GM21515 (cell line): Measurements from ENCODE around the gene TMOD1.
A peak's percentile ranks its signal among the peaks of the same experiment; 100 is the strongest.
"Not testable (repeated sequence)": the region's sequence is repeated elsewhere in the genome, so short reads cannot be mapped to it uniquely, and the experiment has no call there.

ENCODE experiments used
- ATAC-seq: cut with Tn5 transposase; IDR thresholded peaks from one replicate; pipeline ENCODE4 v1.9.1; 2021; ENCODE audit not compliant: unreplicated experiment

The TMOD1 gene

DNA sequence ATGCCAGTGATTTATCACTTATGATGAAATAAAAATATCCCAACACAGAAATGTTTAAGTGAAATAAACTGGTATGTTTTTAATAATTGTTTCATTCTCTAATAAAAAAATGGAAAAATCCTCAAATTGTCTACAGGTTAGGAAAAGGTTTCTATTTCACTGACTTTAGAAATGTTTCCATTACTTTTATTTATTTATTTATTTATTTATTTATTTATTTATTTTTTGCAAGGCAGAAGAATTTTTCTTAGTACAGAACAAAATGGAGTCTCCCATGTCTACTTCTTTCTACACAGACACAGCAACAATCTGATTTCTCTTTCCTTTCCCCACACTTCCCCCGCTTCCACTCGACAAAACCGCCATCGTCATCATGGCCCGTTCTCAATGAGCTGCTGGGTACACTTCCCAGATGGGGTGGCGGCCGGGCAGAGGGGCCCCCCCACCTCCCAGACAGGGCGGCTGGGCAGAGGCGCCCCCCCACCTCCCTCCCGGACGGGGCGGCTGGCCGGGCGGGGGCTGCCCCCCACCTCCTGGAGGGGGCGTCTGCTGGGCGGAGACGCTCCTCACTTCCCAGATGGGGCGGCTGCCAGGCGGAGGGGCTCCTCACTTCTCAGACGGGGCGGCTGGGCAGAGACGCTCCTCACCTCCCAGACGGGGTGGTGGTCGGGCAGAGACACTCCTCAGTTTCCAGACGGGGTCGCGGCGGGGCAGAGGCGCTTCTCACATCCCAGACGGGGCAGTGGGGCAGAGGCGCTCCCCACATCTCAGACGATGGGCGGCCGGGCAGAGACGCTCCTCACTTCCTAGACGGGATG, 3.7 kb upstream of the TMOD1 start:
- not testable (repeated sequence) for ATAC-seq

DNA sequence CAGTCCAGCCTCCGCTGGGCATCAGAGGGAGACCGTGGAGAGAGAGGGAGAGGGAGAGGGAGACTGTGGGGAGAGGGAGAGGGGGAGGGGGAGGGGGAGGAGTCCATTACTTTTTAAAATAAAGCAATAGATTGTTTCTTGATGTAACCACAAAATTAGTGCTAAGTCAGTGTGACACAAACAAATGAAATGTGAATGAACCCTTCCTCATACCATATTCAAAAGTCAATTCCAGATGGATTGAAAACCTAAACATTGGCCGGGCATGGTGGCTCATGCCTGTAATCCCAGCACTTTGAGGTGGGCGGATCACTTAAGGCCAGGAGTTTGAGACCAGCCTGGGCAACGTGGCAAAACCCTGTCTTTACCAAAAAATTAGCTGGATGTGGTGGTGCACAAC, 2.6 kb upstream of the TMOD1 start:
- not testable (repeated sequence) for ATAC-seq

DNA sequence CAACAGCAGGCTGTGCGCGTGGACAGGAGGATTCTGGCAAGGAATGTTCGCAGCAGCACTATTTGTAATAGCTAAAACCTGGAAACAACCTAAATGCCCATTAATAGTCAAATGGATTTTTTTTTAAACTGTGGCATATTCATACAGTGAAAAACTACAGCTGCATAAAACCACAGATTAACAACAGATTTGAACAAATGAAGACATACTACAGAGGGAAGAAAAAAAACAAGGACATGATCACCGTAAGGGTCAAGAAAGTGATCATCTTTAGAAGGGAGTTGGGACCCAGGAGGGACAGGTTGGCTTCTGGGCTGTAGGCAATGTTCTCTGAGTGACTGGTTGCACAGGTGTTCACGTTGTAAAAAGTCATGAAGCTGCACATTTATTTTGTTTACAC, 1.2 kb upstream of the TMOD1 start:
- no peak for ATAC-seq

DNA sequence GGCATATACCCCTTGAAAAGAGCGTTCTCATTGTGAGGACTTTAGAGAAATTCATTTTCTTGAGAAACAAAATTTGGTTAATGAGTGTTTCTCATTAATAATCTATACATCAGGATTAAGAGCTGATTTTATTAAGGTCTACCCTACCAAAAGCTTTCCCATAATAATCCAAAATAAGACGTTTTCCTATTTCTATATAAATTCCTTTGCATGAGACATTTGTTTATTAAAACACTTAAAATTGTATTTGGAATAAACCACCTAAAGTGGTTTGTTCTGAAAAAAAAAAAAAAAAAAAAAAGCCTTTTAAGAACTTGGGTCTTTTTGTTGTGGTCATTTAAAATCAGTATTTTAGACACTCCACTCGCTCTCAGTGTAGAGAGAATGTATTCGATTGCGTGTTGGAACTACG, 695 bp upstream of the TMOD1 start:
- no peak for ATAC-seq

DNA sequence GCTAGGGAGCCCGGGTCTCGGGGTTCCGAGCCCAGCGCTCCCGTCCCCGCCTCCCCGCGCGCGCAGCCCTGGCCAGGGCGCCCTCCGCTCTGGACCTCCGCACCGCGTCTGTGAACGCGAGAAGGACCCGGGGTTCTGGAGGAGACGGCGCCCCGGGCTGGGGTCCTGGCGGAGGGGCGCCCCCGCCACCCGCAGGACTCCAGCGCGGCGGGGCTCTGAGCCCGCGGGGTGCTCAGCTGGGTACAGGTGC, 431 bp downstream of the TMOD1 start:
- peak; percentile 27 for ATAC-seq

DNA sequence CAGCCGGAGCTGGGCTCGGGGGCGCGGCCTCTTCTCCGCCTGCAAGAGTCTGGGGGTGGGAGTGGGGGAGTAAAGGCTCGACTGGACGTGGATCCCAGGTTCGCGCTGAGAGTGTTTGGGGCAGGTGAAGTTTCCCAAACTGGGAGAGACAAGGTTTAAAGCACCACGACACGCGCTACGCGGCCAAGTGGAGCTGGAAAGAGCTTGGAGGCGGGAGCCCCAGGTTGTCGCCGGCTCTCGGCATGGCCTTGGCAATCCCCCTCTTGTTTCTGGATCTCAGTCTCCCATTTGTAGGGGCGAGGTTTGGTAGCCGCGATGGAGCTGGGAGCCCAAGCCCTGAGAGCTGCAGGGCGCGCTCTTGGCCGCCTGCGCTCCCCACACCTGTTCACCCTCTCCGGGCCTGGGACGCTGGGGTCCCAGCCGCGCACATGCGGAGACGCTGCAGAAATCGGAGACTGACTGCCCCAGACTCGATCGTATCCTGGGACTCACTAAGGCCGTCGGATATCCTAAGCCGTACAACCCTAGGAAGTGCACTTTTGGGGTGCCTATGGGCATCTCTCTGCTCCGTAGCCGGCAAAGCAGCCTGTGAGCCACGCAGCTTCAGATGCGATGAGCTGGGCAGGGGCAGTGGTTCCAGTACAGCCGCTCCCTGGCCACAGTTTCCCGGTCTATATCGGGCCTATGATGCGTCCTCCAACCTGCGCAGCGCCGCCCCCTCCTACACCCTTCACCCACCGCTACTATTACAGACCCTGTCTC, 937 bp downstream of the TMOD1 start:
- peak; percentile 22 for ATAC-seq

DNA sequence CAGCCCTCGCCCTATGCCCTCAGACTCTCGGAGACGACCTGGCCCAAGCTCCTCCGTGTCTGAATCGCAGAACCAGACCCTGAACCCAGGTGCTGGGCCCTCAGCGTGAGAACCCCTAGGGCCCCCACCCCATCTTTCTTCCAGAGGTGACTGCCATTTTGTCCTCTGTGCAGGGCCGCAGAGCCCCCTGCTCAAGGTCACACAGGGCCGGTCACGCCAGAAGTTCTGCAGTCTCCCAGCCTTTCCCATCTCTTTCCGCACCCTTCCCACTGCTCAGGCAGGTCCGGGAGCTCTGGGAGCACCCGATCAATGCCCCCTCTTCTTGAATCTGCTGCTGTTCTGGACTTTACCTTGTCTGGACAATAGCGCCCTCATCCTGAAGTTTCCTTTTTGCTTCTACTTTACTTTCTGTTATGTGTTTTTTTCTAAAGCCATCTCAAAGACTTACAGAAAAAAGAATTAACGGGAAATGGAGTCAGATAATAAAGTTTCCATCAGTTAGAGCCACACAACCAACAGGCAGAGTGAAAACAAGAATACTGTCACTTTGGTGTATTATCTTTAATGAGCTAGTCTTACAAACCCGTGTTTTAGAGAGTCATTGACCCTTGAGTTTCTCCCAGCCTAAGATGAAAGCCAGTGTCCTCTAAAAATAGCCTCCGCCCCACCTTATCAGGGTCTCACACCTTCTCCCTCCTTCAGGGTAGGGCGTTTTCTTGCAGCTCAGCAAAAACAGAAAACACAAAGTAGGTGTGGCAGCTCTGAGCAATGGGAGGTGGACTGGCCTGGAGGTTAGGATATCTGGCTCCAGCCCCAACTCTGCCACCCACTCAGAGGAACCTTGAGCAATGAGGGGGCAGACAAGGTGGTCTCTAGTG, 1.8 kb downstream of the TMOD1 start:
- no peak for ATAC-seq

DNA sequence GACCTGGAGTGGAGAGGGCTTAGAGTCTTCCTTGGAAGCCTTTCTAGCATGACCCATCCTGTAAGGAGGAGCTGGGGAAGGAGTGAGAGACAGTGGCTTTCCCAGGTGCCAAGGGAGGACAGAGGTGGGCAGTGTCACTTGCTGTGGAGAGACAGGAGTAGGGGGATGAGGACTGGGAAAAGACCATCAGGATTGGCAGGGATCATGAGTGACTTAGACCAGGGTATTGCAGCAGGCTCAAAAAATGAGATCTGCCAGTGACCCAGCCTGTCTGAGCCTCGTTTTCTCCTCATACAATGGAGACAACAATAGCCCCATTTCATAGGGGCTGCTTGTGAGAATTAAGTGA, 2.4 kb downstream of the TMOD1 start:
- ATAC-seq = no peak

DNA sequence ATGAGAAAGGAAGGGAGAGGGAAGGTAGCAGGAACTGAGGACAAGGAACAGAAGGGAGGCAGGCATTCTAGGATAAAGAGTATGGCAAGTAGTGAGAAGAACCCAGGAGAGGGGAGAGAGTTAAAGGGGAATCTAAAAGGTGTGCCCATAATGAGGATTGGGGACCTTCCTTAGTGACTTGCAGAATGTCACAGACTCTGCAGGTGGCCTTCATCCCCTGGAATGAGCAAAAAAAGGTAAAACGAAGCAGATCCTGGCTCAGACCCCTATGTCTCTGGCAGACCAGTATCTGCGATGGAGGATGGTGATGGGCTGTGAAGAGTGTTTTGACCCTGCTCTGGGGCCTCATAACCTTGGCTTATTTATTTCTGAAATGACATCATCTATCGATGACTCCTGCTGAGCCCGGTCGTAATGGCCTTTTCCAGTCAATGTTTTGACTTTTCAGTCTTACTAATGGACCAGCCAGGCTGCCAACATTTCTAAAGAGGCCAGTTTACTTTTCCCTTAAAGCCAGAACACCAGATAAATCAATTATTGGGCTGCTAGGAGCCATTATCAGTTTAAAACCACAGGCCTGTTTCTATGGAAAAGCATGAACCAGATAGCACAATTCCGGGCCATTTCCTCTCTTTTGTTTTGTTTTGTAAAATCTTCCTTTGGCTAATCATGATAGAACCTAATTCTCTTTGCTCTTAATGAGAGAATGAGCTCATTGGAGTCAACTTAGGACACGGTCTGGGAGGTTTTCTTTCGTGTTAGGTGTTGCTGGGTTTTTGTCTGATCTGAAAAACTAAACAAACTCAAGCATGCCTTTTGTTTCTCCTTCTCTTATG, 3.1 kb downstream of the TMOD1 start:
- no peak for ATAC-seq

DNA sequence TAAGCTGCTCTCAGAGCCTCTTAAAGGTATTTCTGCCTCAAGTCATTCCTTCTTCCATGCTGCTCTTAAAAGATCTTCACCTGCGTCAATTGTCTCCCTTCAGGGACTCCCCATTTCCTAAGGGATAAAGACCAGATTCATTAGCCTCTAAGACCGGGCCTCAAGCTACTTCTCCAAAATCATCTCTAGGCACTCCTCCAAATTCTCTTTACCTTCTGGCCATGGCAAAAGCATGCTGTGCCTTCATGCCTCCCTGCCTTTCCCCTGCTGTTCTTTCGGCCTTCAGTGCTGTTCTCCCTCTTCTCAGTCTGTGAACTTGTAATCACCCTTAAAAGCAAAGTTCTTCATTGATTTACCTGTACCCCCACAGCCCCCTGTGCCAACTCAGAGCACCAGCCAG, 4.4 kb downstream of the TMOD1 start:
- ATAC-seq = no peak

DNA sequence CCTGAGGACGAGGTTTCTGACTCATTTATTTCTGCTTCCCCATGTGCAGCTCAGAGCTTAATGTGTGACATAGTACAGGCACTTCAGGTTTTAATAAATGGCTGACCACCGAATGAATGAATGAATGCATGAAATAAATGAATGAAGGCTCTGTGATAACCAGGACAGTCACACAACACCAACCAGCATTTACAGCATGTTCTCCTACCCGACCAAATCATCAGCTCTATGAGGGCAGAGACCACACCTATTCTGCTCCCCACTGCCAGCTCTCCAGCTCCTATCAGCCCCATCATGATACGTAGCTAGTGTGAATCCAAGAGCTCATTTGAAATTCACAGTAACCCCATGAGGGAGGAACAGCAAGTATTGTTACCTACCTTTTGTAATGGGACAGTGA, 4.8 kb downstream of the TMOD1 start:
- ATAC-seq = no peak

DNA sequence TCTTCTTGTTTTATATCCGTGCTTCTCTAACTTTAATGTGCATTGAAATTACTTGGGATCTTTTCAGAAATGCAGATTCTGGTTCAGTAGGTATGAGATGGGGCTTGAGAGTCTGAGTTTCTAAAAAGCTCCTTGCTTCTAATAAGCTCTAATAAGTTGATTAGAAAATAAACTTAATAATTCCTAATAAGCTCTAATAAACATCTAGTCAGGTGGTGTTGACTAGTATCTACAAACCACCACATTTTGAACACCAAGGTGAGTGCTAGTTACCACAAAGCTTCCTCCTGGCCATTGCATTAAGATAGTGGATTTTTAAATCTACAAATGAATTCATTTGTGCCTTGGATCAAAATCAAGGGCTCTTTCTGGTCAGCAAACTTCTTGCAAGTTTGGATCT, 5.3 kb downstream of the TMOD1 start:
- no peak for ATAC-seq

DNA sequence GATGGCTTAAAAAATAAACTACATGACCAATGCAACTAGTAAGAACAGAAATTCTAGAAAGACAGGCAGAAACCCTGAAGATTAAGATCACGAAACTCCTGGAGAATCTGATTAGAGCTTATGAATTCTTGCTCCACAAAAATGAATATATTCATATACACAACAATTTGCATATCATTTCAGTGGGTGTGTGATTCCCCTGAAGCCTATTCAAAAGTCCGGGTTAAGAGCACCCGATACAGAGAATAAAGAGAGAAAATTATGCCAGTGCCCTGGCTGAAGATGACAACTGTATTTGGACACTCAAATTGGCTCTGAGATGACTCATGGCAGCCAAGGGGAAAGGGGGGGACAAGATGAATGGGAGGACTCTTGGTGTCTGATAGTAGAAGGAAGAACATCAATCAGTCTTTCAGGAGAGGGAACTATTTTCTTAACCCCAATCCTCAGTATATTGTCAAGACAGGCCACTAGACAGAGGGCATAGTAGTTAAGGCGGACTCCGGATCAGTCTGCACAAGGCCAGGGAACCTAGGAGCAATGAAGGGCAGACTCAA, 6.0 kb downstream of the TMOD1 start:
- no peak for ATAC-seq

DNA sequence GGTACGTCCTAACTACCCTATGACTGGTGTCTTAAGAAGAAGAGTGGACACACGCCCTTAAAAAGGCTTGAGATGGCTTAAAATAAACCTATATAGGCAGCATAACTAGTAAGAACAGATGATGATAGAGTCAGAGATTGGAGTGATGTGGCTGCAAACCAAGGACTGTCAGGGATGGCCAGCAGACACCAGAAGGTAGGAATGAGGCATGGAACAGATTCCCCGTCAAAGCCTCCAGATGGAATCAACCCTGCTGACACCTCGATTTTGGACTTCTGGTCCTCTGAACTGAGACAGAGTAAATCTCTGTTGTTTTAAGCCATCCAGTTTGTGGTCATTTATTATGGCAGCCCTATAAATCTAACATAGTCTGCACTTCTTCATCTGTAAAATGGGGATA, 7.4 kb downstream of the TMOD1 start:
- no peak for ATAC-seq

DNA sequence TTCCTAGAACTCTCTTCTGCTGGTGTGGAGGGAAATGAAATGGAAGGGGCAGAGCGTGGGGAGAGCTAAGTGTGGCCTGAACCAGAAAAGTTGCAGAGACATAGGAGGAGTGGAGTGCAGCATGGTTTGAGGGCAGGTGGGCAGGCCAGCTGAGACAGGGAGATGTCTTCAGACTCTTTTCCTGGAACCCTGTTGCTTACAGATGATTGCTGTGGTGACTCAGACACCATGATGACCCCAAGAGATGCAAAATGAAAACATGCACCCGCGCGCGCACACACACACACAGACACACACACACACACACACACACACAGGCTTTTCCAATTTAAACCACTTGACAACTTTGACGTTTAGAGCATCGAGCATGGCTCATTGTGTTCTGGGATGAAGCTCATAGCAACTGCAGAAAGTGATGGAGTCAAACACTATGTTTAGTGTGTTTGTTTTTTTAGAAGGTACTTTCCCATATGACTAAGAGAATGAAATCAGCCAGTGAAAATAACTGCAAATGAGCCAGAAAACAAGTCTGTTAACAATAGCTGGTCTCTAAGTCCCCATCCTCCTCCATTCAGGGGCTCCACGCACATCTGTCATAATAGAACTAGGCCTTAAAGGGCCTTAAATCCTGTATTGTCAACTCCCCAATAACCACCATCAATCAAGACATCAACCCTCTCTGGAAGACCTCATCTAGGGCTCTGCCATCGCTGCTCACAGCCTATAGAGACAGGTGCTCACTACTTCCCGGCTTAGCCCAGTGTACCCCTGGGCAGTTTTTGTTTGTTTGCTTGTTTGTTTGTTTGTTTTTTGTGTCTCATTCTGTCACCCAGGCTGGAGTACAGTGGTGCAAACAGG, 9.6 kb downstream of the TMOD1 start:
- ATAC-seq = peak; percentile 60

DNA sequence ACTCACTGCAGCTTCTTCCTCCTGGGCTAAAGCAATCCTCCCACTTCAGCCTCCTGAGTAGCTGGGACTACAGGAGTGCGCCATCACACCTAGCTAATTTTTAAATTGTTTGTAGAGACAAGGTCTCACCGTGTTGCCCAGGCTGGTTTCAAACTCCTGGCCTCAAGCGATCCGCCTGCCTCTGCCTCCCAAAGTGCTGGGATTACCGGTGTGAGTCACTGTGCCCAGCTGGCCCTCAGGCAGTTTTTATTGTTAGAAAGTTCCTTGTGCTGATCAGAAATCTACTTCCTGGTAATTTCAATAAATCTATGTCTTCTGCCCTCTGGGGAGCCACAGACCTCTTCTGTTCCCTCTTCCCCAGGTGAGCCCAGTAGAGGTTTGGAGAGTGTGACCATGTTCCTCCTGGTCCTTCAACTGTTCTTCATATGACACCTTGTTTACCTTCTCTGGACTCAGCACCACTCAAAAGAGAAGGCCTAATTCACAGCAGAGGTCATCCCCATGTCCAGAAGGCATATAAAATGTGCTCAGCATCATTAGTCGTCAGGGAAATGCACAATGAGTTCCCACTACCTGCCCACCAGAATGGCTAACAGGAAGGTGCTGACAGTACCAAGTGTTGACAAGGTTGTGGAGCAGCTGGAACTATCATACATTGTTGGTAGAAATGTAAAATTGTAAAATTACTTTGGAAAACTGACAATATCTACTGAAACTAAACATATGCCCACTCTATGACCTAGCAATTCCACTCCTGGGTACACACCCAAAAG, 10.4 kb downstream of the TMOD1 start:
- no peak for ATAC-seq

DNA sequence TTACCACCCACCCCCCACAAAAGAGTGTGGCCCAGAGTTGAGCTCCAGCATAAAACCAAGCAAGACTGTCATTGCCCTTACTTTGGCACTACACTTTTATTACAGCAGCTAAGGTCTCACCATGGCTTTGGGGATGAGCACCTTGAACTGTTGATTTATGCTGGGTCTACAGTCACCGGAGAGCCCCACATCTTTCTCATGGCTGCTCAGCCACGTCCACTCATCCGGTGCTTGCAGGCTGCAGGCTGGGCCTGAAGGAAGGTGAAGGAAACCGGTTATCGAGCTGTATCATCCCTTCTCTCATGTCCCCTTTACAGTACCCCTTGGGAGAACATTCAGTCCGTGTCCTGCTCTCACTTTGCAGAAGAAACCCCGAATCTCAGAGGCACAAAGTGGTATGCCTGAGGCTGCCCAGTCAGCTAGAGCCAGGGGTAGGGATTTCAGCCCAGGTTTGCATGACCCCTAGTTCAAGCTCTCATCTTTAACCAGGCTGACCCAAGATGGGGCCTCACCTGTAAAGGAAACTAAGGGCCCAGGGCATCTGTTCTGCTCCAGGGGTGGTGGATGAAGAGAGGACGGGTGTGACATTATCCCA, 11.6 kb downstream of the TMOD1 start:
- ATAC-seq = no peak

DNA sequence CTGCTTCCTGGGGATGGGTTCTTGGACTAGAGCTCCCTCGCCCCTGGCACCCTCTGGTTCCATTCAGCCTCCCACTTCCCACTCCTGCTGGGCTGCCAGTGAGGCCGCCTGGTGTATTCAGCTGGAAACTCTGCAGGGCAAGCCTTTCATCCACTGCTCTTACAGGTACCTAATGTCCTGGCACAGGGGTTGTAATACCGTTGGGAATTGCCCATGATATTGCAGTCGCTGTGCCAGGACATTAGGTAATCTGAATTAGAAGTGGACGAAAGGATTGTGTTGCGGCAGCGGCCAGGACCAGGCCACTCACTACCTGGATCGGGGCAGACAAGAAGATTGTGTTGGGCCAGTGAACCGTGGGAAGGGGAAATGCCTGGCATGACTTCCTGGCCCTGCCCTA, 13.1 kb downstream of the TMOD1 start:
- no peak for ATAC-seq

DNA sequence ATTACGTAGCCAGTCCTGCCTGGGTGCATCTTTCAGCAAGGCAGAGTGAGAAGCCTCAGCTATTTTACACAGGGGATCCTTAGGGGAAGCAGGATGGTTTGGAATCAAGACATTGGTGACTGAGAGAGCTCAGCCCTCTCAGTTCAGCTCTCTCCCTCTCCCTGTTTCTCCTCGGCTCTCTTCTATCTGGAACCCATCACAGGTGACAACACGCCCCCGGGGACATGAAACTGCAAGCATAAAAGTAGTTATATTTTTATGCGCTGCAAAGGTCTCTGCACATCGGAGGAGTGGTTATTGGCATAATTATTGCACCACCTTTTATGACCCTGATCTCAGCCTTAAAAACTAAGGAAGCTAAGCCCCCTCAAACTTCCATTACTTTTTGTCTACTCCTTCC, 14.2 kb downstream of the TMOD1 start:
- no peak for ATAC-seq
